NT2/D1 (cell line): ENCODE measurements around the gene TMEM98.

Source experiments
- DNase-seq: peaks from one replicate; pipeline ENCODE4 v3.0.0-alpha.2; 2011; ENCODE audit warnings: low read depth, low spot score
- H3K27me3 ChIP-seq: 2 replicates; pipeline ENCODE4 v1.6.0; 2011; ENCODE audit warnings: mild to moderate bottlenecking; ENCODE audit not compliant: insufficient read length, insufficient read depth
- H3K36me3 ChIP-seq: 2 replicates; pipeline ENCODE4 v1.6.1; 2011; ENCODE audit warnings: mild to moderate bottlenecking, low read length, mixed read lengths; ENCODE audit not compliant: insufficient read depth, insufficient read length
- H3K4me1 ChIP-seq: 2 replicates; pipeline ENCODE4 v1.5.1; 2011; ENCODE audit not compliant: insufficient read depth, insufficient read length
- H3K4me3 ChIP-seq: 2 replicates; pipeline ENCODE4 v1.5.1; 2011; ENCODE audit warnings: low read depth; ENCODE audit not compliant: insufficient read length
- H3K9ac ChIP-seq: 2 replicates; pipeline ENCODE4 v1.6.0; 2011; ENCODE audit warnings: low read depth; ENCODE audit not compliant: insufficient read length
- H3K9me3 ChIP-seq: 2 replicates; pipeline ENCODE4 v1.5.1; 2011; ENCODE audit warnings: mild to moderate bottlenecking, low read length; ENCODE audit not compliant: insufficient read depth
- SUZ12 ChIP-seq: IDR thresholded peaks from 2 replicates; pipeline ENCODE4 v1.6.1; 2011; ENCODE audit not compliant: insufficient read length, insufficient read depth; ENCODE audit errors: extremely low read depth
- YY1 ChIP-seq: IDR thresholded peaks from 2 replicates; pipeline ENCODE4 v1.6.1; 2011; ENCODE audit not compliant: insufficient read length, insufficient read depth
- ZNF274 ChIP-seq: IDR thresholded peaks from 2 replicates; pipeline ENCODE4 v1.6.1; 2011; ENCODE audit warnings: mild to moderate bottlenecking, low read depth, low read length

The TMEM98 gene

DNA sequence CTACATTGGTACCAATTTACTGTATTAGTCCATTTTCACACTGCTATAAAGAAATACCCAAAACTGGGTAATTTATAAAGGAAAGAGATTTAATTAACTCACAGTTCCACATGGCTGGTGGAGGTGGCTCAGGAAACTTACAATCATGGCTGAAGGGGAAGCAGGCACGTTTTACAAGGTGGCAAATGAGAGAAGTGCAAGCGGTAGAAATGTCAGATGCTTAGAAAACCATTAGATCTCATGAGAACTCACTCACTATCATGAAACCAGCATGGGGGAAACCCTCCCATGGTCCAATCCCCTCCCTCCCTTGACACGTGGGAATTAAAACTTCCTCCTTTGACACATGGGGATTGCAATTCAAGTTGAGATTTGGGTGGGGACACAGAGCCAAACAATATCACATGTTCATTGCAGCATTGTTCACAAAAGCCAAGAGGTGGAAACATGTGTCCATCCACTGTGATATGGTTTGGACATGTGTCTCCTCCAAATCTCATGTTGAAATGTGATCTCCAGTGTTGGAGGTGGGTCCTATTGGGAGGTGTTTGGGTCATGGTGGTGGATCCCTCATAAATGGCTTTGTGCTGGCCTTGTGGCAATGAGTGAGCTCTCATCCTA is 60.6 kb downstream of the TMEM98 start:
- TF ChIP-seq YY1 (no peak), SUZ12 (no peak), ZNF274 (no peak)
- H3K4me1 ChIP-seq = no peaks in the 10 kb centered on the region
- H3K27me3 ChIP-seq = no peaks in the 10 kb centered on the region
- no peak for DNase-seq
- peaks cover 4% of the 10 kb centered on the region; the same call in 1 of the 2 replicates for H3K9me3 ChIP-seq
- no peak overlapping the region for H3K4me3 ChIP-seq
- no peaks in the 10 kb centered on the region for H3K36me3 ChIP-seq
- H3K9ac ChIP-seq = no peak overlapping the region

DNA sequence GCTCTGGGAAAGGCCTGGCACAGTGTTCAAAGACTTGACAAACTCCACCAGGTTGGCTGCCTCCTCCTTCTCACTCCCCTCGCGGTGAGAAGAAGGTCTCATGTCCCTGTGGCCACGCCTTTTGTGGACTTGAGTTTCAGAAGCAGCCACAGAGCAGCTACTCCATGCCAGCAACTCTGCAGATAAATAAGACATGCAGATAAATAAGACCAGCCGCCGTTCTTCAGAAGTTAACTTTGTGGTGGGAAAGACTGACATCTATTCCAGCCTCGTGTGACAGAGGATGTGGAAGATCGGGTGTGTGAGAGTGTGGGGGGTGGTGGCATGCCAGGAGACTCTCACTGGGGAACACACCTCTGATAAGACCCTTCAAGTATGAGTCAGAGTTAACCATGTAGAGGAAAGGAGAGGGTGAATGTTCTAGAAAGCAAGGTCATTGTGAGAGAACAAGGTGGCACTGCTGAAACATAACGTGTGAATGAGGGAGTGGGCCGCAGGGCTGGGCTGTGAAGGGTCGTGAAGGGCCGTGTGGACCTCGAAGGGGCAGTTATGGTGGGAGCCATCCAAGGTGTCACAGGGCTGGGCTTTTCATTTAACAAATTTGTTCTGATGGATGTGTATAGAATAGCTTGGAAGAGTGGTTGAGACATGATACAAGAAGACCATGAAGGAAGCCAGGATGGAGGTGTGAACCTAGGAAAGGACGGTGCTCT is 64.5 kb downstream of the TMEM98 start:
- Histone ChIP-seq H3K9me3 (peaks cover 3% of the 10 kb centered on the region; the same call in 1 of the 2 replicates), H3K27me3 (peaks cover 10% of the 10 kb centered on the region), H3K4me1 (no peaks in the 10 kb centered on the region), H3K4me3 (no peak overlapping the region), H3K9ac (no peak overlapping the region), H3K36me3 (no peaks in the 10 kb centered on the region)
- no peak for DNase-seq
- TF ChIP-seq YY1 = no peak
- TF ChIP-seq ZNF274 = no peak
- TF ChIP-seq SUZ12 = no peak

DNA sequence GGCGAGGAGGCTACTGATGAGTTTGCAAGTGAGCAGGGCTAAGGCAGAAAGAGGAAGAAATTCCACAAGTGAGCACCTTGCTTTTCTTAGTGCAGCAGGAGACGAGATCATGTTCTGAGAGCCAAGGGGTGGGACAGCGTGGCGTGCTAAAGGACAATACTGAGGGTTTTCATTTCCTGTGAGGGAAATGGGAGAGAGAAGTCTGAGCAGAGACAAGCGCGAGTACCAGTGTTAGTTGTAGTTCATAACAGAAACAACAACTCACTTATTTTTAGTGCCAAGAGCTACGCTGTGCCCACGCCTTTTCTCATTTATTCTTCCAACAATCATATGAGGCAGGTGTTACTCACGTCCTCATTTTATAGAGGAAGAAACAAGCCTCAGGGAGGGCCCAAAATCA is 66.0 kb downstream of the TMEM98 start:
- H3K4me1 ChIP-seq = no peaks in the 10 kb centered on the region
- no peak overlapping the region for H3K9ac ChIP-seq
- H3K27me3 ChIP-seq = peaks cover 23% of the 10 kb centered on the region
- TF ChIP-seq YY1 (no peak), SUZ12 (no peak), ZNF274 (no peak)
- H3K36me3 ChIP-seq = no peaks in the 10 kb centered on the region
- no peak overlapping the region for H3K4me3 ChIP-seq
- no peak for DNase-seq
- no peaks in the 10 kb centered on the region for H3K9me3 ChIP-seq
